ENCODE data around the gene IFIT1B.
"Not testable (repeated sequence)": the region's sequence is repeated elsewhere in the genome, so short reads cannot be mapped to it uniquely, and the experiment has no call there.

IFIT1B gene

GRCh38 chr10:89350631-89351315 is 27.1 kb upstream of the IFIT1B start:
- not testable (repeated sequence) for DNase-seq

DNA sequence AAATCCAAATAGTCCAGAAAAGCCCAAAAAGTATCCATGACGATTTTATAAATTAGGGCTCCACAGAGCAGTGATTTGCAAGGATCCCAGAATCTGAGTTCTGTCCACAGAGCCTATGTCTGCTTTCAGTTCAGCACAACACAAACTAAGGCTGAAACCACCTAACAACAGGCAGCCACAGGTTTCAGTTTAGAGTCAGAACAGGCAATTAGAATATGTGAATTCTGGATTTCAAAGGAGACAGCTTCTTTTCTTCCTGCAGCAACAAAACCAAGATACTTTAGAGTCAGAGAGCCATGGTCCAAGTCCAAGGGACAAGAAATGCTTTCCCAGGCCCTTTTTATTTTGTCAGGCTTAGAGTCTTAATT is 26.5 kb upstream of the IFIT1B start:
- no peak for DNase-seq

- DNase-seq: no peak
Observed at GRCh38 chr10:89351780-89352597, 25.9 kb upstream of the IFIT1B start.

DNA sequence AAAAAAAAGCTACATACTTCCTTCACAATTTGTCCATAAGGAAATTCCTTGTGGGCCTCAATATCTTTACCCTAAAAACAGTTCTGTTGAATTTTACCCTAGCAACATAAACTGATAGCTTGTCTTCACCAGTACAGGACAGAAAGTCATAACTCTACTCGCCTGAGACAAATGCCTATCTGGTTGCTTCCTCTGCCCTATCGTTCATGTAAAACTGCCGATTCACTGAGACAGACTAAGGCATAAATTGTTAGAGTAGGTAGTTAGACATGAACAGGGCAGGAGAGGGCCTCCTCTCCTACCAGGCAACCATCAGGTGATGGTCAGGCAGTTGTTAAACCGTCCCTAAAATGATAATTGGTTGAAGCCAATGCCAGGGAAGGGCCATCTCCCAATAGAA is 25.1 kb upstream of the IFIT1B start:
- no peak for DNase-seq

DNA sequence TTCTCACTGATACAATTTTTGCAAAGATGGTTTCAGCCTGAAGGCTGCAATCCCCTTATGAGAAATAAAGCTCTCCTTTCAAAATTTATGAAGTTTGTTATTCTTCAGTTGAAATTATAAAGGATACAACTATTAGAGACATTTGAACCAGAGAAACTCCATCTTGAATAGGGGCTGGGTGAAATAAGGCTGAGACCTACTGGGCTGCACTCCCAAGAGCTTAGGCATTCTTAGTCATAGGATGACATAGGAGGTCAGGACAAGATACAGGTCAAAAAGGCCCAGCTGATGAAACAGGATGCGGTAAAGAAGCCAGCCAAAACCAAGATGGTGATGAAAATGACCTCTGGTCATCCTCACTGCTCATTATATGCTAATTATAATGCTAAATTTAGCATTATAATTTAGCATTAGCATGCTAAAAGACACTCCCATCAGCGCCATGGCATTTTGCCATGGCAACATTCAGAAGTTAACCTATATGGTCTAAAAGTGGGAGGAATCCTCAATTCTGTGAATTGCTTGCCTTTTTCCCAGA is 22.4 kb upstream of the IFIT1B start:
- DNase-seq: no peak

DNA sequence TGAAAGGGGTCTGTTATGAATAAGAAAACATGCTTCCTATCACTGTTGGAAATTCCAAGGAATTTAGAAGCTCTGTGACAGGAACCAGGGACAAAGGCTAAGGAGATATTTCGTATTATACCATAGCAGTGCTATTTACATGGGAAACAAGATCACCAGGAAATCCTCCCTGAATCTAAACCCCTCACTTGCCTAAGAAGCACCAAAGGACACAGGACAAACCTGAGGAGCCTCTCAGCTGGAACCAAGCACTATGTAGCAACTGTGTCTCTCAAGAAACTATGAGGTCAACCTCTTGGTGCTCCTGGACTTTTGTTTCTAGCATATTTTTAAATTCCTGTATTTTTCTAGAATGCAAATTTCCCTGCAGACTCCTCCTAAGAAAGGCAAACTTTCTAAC is 20.8 kb upstream of the IFIT1B start:
- DNase-seq: no peak

DNA sequence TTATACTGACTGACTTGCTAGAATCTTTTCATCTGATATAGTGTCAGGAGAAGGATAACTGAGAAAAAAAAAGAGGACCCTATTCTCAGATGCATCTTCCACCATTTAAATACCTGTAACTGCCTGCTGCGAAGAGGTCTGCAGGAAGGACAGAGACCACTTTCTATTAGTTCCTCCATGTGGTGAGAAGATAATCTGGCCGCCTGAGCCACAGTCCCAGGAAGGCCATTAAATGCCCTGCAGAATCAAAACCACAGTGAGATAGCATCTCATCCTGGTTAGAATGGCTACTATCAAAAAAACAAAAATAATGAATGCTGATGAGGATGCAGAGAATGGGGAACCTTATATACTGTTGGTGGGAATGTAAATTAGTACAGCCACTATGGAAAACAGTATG is 19.9 kb upstream of the IFIT1B start:
- no peak for DNase-seq

- no peak for DNase-seq
Observed at GRCh38 chr10:89360157-89360556, 17.7 kb upstream of the IFIT1B start.

- DNase-seq: no peak
Observed at GRCh38 chr10:89362929-89363328, 14.9 kb upstream of the IFIT1B start.

DNA sequence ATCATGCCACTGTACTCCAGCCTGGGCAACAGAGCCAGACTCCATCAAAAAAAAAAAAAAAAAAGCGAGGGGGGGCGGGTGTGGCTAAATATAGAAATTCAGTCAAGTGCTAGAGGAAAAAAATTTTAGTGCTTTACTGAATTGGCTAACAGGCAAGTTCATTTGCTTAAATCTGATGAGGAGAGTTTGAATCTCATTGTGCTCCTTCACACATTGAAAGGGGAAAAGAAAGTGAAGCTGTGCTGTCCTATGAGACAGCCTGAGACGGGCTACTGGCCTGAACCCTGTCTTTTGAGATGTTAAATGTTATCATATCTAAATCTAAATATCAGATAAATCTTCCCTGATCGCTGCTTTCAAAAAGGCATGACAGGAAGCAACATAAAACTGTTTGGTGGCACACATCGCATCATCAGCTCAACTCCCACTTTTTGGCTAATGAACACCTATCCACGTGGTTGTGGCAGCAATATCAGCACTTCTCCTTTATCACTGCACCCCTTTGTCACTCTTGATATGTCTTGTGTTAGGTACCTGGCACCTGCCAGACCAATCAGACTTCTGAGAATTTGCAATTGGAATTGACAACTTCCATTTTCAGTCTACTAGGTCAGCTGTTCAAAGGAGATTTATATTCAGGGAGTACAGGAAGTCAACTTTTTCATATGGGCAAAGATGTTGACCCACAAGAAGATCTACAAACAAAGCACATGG is 14.0 kb upstream of the IFIT1B start:
- no peak for DNase-seq

DNA sequence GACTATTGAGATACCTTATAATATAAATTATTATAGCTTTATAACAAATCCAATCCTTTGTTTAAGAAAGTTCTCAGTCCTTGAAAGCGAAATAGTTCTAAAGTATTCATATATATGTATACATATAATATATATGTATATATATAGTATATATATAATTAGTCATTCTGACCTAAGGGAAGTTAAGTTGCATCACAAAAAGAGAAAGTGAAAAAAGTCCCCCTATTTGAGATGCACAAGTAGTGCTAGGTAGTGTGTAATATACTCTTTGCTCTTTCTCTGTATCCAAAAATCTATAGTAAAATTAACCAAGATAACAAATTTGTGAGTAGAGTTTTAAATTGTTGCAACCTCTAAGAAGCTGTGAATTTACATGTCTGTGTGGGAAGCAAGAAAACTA is 13.3 kb upstream of the IFIT1B start:
- no peak for DNase-seq

GRCh38 chr10:89367529-89367928 is 10.3 kb upstream of the IFIT1B start:
- DNase-seq: no peak

DNA sequence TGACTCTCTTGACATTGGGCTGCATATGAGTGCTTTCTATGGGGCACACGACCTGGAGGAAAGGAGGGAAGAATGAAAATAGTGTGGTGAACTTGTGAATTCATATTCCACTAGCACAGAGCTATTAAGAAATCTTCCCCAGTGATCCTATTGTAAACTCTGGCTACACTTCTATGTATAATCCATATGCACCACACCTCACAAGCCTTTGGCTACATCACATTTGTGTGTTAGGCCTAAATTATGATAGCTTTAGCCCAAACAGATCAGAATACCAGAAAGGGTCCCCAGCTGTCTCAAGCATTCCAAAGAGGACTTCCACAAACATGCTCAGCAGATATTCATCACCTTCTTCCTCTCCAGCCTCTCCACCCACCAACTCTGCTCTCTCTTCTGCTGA is 9.7 kb upstream of the IFIT1B start:
- DNase-seq: no peak

- no peak for DNase-seq
Observed at GRCh38 chr10:89369156-89370105, 8.4 kb upstream of the IFIT1B start.

GRCh38 chr10:89371079-89371478 is 6.8 kb upstream of the IFIT1B start:
- DNase-seq: no peak

GRCh38 chr10:89371987-89372386 is 5.9 kb upstream of the IFIT1B start:
- DNase-seq: no peak

- DNase-seq: no peak
Observed at GRCh38 chr10:89373916-89374711, 3.7 kb upstream of the IFIT1B start.

DNA sequence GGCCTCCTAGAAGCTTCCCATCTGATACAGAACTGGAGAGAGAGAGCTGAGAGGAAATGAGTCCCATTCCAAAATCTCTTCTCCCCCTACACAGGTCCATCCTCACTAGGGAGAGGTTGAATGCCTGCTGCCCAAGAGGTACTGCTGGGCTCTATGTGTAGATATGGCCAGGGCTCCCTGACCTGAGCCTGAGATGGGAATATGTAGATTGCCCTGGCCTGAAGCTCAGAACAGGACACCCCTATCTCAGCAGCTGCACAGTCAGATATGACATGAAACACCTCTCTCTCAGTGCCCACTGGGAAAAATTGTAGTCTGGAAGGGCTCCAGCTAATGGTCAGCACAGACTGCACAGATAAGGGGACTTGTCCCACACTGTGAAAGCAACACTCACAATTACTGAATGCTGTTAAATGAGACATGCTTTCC is 3.1 kb upstream of the IFIT1B start:
- DNase-seq: no peak

DNA sequence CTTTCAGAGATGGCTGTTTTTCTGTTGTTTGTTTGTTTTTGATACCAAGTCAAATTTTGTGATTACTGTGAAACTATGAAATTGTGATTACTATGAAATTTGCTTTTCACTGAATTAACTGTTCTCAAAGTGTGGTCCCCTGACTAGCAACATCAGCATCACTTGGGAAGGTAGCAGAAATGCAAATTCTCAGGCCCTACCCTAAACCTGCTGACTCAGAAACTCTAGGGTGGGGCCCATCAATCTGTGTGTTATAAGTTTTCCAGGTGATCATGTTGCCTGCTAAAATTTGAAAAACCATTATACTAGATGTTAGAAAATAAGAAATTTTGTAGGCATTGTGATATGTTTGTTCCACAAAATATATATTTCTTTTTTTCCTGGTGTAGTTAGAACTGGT is 1.2 kb downstream of the IFIT1B start:
- no peak for DNase-seq

GRCh38 chr10:89382757-89383156 is 4.9 kb downstream of the IFIT1B start:
- no peak for DNase-seq

Data from effector CD4-positive, alpha-beta T cell (primary cell).